GM12878 (cell line): ENCODE measurements around the gene PDE6G. TPM values are rescaled to one million over a fixed set of nuclear protein-coding genes. Genes with fewer than 3 reads are reported as not detected.

Experiments used
- ATAC-seq: fragments of 200-7000 bp; cut with Tn5 transposase; 3 replicates; pipeline ENCODE4 v1.9.1; 2020; ENCODE audit warnings: mild to moderate bottlenecking, moderate library complexity
- BruUV-seq: library from RNA; stranded (reverse); fragments of 400-500 nt; replicated peaks from 2 replicates; lab custom pipeline; 2021; lab: Mats Ljungman, UMichigan
- CTCF ChIA-PET: fragments of 300-600 bp; sonication (Branson Sonifier 250); formaldehyde crosslinking; extraction: SDS; loops from one replicate; lab custom pipeline; 2021; ENCODE audit warnings: inconsistent platforms; lab: Yijun Ruan, JAX
- POLR2A ChIA-PET: fragments of 350-600 bp; formaldehyde crosslinking; extraction: SDS; loops from one replicate; lab custom pipeline; 2021; ENCODE audit warnings: inconsistent platforms; lab: Charles Lee
- RAD21 ChIA-PET: fragments of 300-600 bp; sonication (Branson Sonifier 250); formaldehyde crosslinking; loops from one replicate; lab custom pipeline; 2023; ENCODE audit warnings: antibody characterized with exemption; ENCODE audit not compliant: unreplicated experiment; lab: Charles Lee
- SMC1A ChIA-PET: fragments of 300-600 bp; sonication (Branson Sonifier 250); formaldehyde crosslinking; loops from one replicate; lab custom pipeline; 2023; ENCODE audit not compliant: unreplicated experiment, uncharacterized antibody; lab: Charles Lee
- DNase-seq: peaks from one replicate; pipeline ENCODE4 v3.0.0-alpha.2; 2011; ENCODE audit warnings: low read depth, low spot score
- FAIRE-seq: peaks from 3 replicates; lab custom pipeline; 2011; peaks lifted over from hg19 to GRCh38; lab: Jason Lieb, UNC
- H2AFZ ChIP-seq: 2 replicates; pipeline ENCODE4 v1.6.0; 2011; ENCODE audit warnings: low read depth, low read length, control low read depth; ENCODE audit not compliant: control insufficient read depth
- H3K27ac ChIP-seq: 2 replicates; pipeline ENCODE4 v1.5.1; 2011; ENCODE audit warnings: control low read depth; ENCODE audit not compliant: control insufficient read depth, insufficient read depth
- H3K27me3 ChIP-seq, 2 experiments: replicated peaks in 1 of 2; 2 replicates each; pipeline versions ENCODE4 v1.6.0 to v1.6.1; 2011; ENCODE audit warnings: low read length in 1 of 2; ENCODE audit not compliant: control insufficient read depth in 2 of 2, insufficient read depth in 2 of 2
- H3K36me3 ChIP-seq, 2 experiments: 2 replicates each; pipeline ENCODE4 v1.5.1; 2011; ENCODE audit warnings: low read length in 1 of 2; ENCODE audit not compliant: control insufficient read depth in 2 of 2, insufficient read depth in 2 of 2
- H3K4me1 ChIP-seq: 2 replicates; pipeline ENCODE4 v1.6.1; 2011; ENCODE audit warnings: mild to moderate bottlenecking, low read length, moderate library complexity, mixed read lengths; ENCODE audit not compliant: control insufficient read depth, insufficient read depth
- H3K4me2 ChIP-seq: 2 replicates; pipeline ENCODE4 v1.6.0; 2011; ENCODE audit warnings: control low read depth; ENCODE audit not compliant: control insufficient read depth, insufficient read depth
- H3K4me3 ChIP-seq: fragments of 200-600 bp; sonication (generic); 2 replicates; pipeline ENCODE4 v1.5.1; 2016
- H3K79me2 ChIP-seq: 2 replicates; pipeline ENCODE4 v1.6.0; 2011; ENCODE audit warnings: low read length; ENCODE audit not compliant: control insufficient read depth, insufficient read depth
- H3K9ac ChIP-seq: 2 replicates; pipeline ENCODE4 v1.8.0; 2011; ENCODE audit warnings: low read length, control low read depth, mixed read lengths; ENCODE audit not compliant: control insufficient read depth, insufficient read depth
- H3K9me3 ChIP-seq: replicated peaks from 3 replicates; pipeline ENCODE4 v1.5.1; 2011; ENCODE audit warnings: mild to moderate bottlenecking, low read length; ENCODE audit not compliant: control insufficient read depth, insufficient read depth
- H4K20me1 ChIP-seq: 2 replicates; pipeline ENCODE4 v1.6.0; 2011; ENCODE audit not compliant: control insufficient read depth, insufficient read depth
- BCL11A ChIP-seq: IDR thresholded peaks from 2 replicates; pipeline ENCODE4 v1.6.1; 2011; ENCODE audit warnings: low read depth, low read length
- BHLHE40 ChIP-seq, 2 experiments: fragments of 450-650 bp in 1 of 2; IDR thresholded peaks; 2 replicates each; pipeline ENCODE4 v1.6.1; 2011 to 2017; ENCODE audit warnings: low read depth in 2 of 2, borderline replicate concordance in 1 of 2, improper control_type of control experiment in 1 of 2, low read length in 1 of 2, mild to moderate bottlenecking in 1 of 2
- BMI1 ChIP-seq: fragments of 450-650 bp; IDR thresholded peaks from 2 replicates; pipeline ENCODE4 v1.6.1; 2016; ENCODE audit warnings: mild to moderate bottlenecking, moderate library complexity, borderline replicate concordance
- FOXK2 ChIP-seq: fragments of 450-650 bp; IDR thresholded peaks from 2 replicates; pipeline ENCODE4 v1.6.1; 2017; ENCODE audit warnings: mild to moderate bottlenecking, moderate library complexity
- HDAC2 ChIP-seq: fragments of 200-600 bp; sonication (generic); IDR thresholded peaks from 2 replicates; pipeline ENCODE4 v1.6.1; 2017
- MEF2A ChIP-seq: IDR thresholded peaks from 2 replicates; pipeline ENCODE4 v1.6.1; 2011; ENCODE audit warnings: low read depth, mild to moderate bottlenecking, low read length, moderate library complexity; ENCODE audit not compliant: insufficient read depth
- RB1 ChIP-seq: fragments of 450-650 bp; formaldehyde crosslinking; IDR thresholded peaks from 2 replicates; pipeline ENCODE4 v1.6.1; 2017; ENCODE audit warnings: mild to moderate bottlenecking, borderline replicate concordance
- YBX1 ChIP-seq: fragments of 450-650 bp; IDR thresholded peaks from 2 replicates; pipeline ENCODE4 v1.6.1; 2016; ENCODE audit warnings: antibody characterized with exemption
- WGBS: methylation state at CpG from one replicate; pipeline ENCODE4 v1.1.6; 2016; ENCODE audit warnings: low lambda C conversion rate; ENCODE audit not compliant: insufficient replicate concordance, insufficient coverage; ENCODE audit errors: missing lambda C conversion rate; 5-methylcytosine and 5-hydroxymethylcytosine counted together
- in situ Hi-C: fragments of 300-500 bp; cut with MboI; formaldehyde crosslinking; loops from 9 replicates; pipeline ENCODE4 v1.14.3; 2018; ENCODE audit warnings: mixed read lengths
- intact Hi-C: fragments of 100-400 bp; cut with micrococcal nuclease; formaldehyde crosslinking; loops from one replicate; pipeline ENCODE4 v1.14.2; 2022; ENCODE audit not compliant: unreplicated experiment
- polyA plus RNA-seq, 11 experiments: library from polyadenylated mRNA; depleted of rRNA in 4 of 11; unstranded in 6 of 11; stranded (reverse) in 5 of 11; fragments of >200 nt; fragmentation: Nextera tagmentation in 4 of 11; fragmentation: Illumina TruSeq in 1 of 11; extraction: Ambion mirVana in 4 of 11; extraction: Trizol in 1 of 11; gene quantifications; 1 replicate in 1 of 11; 2 replicates in 10 of 11; pipeline versions ENCODE4 v1.2.1 to v1.2.3, GENCODE V29; 2011 to 2016; ENCODE audit warnings: inconsistent platforms in 2 of 11, missing spikeins in 2 of 11, low read depth in 1 of 11
- total RNA-seq, 4 experiments: library from RNA; depleted of rRNA in 3 of 4; stranded (reverse); fragments of >200 nt in 3 of 4; fragmentation: Illumina TruSeq in 1 of 4; extraction: Trizol in 1 of 4; gene quantifications; 2 replicates each; pipeline versions ENCODE4 v1.2.1 to v1.2.3, GENCODE V29; 2013 to 2021
- TF ChIP-seq, protein P1 (sequence below): fragments of 450-650 bp; IDR thresholded peaks from 2 replicates; pipeline ENCODE4 v1.6.1; 2018; ENCODE audit warnings: borderline replicate concordance, mild to moderate bottlenecking; ENCODE audit not compliant: partially characterized antibody
- TF ChIP-seq, protein P2 (sequence below): fragments of 450-650 bp; IDR thresholded peaks from 2 replicates; pipeline ENCODE4 v1.6.1; 2017; ENCODE audit warnings: mild to moderate bottlenecking, low read depth, inconsistent platforms; ENCODE audit not compliant: poor library complexity, severe bottlenecking

PDE6G gene
- total and polyA plus RNA-seq, 10 of the 15 experiments (the other 5 are each of a cell fraction or from before 2014, with no cell fraction given), result 0.55 to 12.1 (median 4.3) TPM

- Histone ChIP-seq H3K9ac (no peak overlapping the region), H3K27ac (no peak overlapping the region), H3K36me3 (peaks cover 7 to 23% of the 10 kb centered on the region in 2 experiments), H3K4me1 (no peaks in the 10 kb centered on the region), H4K20me1 (no peaks in the 10 kb centered on the region), H2AFZ (no peak overlapping the region), H3K9me3 (no peaks in the 10 kb centered on the region), H3K79me2 (no peaks in the 10 kb centered on the region), H3K4me3 (no peak overlapping the region), H3K4me2 (no peak overlapping the region), H3K27me3 (no peaks in the 10 kb centered on the region)
- no peak for FAIRE-seq
- TF ChIP-seq HDAC2, result no peak
- no peak for TF ChIP-seq RB1
- TF ChIP-seq BCL11A, result no peak
- BruUV-seq, result TSS peak; percentile 30
- ChIA-PET POLR2A (no interaction called here), CTCF (interaction anchor here (2.2 kb wide), 1 partner anchor 10 kb away, joined by 5 read pairs; the partner anchor contains the start of genes ARL16 and HGS), RAD21 (no interaction called here), SMC1A (no interaction called here)
- no peak for ATAC-seq
- in situ Hi-C loops (no loop called here), intact Hi-C loops (no loop called here)
- no peak for DNase-seq
- WGBS, result 92% methylated on average over 18 of the region's 18 CpGs
Measured at GRCh38 chr17:81673561-81674258, 17.4 kb upstream of the PDE6G start.

DNA sequence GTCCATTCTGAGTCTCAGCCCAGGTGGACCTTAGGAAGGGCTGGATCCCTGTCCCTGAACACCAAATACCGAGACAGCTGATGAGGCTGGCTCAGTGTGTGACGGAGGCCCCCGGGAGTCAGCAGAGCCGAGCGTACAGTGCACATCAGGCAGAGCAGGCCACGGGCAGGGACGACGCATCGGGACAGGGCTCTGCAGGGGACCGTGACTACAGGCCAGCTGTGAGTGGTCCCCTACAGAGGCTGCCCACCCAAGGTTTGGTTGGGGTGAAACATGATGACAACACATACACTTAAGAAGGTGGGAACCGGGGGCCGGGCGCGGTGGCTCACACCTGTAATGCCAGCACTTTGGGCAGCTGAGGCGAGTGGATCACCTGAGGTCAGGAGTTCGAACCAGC is 16.6 kb upstream of the PDE6G start:
- Histone ChIP-seq H3K79me2 (peaks cover 5% of the 10 kb centered on the region), H3K4me2 (no peak overlapping the region), H2AFZ (no peak overlapping the region), H3K27ac (no peak overlapping the region), H3K9me3 (no peaks in the 10 kb centered on the region), H4K20me1 (no peaks in the 10 kb centered on the region), H3K9ac (no peak overlapping the region), H3K36me3 (peaks cover 11 to 23% of the 10 kb centered on the region in 2 experiments), H3K4me1 (0 out of 2 replicates have a peak, but pooled peaks cover 2% of the 10 kb centered on the region), H3K27me3 (no peaks in the 10 kb centered on the region), H3K4me3 (no peak overlapping the region)
- 94% methylated on average over 16 of the region's 16 CpGs for WGBS
- ChIA-PET RAD21 (no interaction called here), SMC1A (no interaction called here), POLR2A (no interaction called here), CTCF (no interaction called here)
- BruUV-seq, result no TSS peak
- no peak for DNase-seq
- intact Hi-C loops, result no loop called here
- TF ChIP-seq, protein P1, sequence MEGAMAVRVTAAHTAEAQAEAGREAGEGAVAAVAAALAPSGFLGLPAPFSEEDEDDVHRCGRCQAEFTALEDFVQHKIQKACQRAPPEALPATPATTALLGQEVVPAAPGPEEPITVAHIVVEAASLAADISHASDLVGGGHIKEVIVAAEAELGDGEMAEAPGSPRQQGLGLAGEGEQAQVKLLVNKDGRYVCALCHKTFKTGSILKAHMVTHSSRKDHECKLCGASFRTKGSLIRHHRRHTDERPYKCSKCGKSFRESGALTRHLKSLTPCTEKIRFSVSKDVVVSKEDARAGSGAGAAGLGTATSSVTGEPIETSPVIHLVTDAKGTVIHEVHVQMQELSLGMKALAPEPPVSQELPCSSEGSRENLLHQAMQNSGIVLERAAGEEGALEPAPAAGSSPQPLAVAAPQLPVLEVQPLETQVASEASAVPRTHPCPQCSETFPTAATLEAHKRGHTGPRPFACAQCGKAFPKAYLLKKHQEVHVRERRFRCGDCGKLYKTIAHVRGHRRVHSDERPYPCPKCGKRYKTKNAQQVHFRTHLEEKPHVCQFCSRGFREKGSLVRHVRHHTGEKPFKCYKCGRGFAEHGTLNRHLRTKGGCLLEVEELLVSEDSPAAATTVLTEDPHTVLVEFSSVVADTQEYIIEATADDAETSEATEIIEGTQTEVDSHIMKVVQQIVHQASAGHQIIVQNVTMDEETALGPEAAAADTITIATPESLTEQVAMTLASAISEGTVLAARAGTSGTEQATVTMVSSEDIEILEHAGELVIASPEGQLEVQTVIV, result no peak
- TF ChIP-seq BHLHE40 (IDR thresholded peaks at IDR 0.05; ENCODE audit: borderline replicate concordance in 1 of 2, low read depth in 2 of 2, low read length in 1 of 2), result no peak
- TF ChIP-seq YBX1, result no peak
- TF ChIP-seq FOXK2, result no peak
- TF ChIP-seq, protein P2, sequence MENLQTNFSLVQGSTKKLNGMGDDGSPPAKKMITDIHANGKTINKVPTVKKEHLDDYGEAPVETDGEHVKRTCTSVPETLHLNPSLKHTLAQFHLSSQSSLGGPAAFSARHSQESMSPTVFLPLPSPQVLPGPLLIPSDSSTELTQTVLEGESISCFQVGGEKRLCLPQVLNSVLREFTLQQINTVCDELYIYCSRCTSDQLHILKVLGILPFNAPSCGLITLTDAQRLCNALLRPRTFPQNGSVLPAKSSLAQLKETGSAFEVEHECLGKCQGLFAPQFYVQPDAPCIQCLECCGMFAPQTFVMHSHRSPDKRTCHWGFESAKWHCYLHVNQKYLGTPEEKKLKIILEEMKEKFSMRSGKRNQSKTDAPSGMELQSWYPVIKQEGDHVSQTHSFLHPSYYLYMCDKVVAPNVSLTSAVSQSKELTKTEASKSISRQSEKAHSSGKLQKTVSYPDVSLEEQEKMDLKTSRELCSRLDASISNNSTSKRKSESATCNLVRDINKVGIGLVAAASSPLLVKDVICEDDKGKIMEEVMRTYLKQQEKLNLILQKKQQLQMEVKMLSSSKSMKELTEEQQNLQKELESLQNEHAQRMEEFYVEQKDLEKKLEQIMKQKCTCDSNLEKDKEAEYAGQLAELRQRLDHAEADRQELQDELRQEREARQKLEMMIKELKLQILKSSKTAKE, result no peak
- no peak for TF ChIP-seq MEF2A
- TF ChIP-seq BMI1, result no peak
- no peak for FAIRE-seq
- no peak for ATAC-seq
- in situ Hi-C loops, result no loop called here
